GM18520 (cell line): ENCODE results near the gene GRM3.

ENCODE experiments used
- ATAC-seq: cut with Tn5 transposase; IDR thresholded peaks from one replicate; pipeline ENCODE4 v1.9.1; 2021; ENCODE audit not compliant: unreplicated experiment

Gene GRM3

GRCh38 chr7:86784765-86785164 is 141.1 kb downstream of the GRM3 start:
- ATAC-seq: no peak

DNA sequence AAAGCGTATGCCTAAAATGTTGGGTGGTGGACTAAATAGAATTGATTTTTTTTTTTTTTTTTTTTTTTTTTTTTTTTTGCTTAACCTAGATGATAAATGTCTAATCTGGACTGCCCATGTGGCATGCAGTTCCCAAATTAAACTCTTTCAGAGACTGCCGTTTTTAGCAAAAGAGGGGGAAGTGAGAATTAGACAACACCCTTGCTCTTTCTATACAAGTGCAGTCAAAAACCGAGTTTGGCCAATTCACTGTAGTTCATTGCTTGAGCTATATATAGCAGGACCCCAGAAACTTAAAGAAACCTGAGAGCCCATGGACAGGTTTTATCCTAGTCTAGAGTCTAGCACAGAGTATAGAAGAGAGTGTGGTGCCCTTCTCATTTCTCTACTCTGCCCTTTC is 141.9 kb downstream of the GRM3 start:
- ATAC-seq: no peak

DNA sequence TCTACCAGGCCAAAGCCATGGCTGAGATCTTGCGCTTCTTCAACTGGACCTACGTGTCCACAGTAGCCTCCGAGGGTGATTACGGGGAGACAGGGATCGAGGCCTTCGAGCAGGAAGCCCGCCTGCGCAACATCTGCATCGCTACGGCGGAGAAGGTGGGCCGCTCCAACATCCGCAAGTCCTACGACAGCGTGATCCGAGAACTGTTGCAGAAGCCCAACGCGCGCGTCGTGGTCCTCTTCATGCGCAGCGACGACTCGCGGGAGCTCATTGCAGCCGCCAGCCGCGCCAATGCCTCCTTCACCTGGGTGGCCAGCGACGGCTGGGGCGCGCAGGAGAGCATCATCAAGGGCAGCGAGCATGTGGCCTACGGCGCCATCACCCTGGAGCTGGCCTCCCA is 142.7 kb downstream of the GRM3 start:
- no peak for ATAC-seq

DNA sequence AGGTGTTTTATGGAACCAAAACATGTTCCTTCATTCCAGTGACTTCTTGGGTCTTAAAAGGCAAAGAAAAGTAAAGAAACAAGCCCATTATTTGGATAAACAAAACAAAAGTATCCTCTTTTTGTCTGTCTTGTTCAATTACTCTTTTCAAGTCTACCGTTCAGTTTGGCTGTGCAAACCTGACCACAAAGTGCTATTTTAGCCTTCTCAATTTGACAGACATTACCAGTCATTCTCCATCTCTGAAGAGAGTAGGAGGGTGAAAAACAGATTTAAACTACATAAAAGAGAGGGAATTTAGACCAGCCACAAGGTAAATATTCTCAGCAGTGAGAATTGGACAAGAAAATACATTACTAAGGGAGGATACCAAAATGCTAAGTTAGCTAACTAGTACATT is 145.2 kb downstream of the GRM3 start:
- no peak for ATAC-seq

- ATAC-seq: no peak
Measured at GRCh38 chr7:86790383-86790782, 146.7 kb downstream of the GRM3 start.

- ATAC-seq: no peak
Measured at GRCh38 chr7:86792260-86792659, 148.6 kb downstream of the GRM3 start.

DNA sequence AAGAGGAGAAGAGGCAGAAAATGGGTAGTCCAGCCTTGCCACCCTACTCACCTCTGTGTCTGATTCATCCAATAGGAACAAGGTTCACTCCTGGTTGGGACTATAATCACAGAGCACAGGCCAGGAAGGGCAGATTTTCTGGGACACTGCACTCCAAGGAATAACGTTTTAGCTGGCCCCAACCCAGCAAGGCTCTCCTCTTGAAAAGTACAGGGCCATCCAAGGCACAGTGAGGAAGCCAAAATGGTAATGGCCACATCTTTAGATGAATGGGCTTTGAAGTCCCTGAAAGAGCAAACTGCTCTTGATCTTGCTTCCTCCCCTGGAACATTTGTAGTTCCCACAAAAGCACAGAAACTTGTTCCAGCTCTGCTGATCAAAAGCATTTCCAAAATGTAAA is 149.4 kb downstream of the GRM3 start:
- no peak for ATAC-seq

DNA sequence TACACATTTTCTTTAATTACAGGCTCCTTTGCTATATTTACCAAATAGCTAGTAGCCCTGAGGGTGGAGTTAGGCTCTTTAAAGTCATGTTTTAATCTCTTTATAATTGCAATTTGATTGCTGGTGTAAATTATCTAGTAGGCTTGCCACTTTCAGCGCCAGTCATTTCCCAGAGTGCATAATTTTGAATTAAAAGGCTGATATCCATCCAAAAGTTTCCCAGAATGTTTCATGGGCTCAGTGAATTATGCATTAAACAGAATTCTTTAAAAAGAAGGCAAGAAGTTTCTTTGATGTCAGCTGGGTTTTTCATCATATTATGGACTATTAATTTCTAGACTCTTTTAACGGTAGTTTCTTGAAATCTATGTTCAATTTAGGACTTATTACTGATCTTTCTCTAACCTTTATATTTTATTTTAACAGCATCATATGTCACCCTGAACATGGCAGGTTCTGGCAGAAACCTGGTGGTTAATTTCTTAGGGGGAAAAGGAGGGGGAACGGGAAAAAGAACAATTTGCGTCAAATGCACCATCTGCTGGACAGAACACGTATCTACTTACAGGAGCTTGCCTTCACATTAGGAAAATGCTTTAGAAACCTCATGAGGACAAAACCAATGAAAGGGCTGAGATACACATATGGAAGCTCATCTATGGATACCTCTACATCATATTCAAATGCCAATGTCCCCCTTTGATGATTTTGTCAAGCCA is 171.1 kb downstream of the GRM3 start:
- ATAC-seq: no peak

DNA sequence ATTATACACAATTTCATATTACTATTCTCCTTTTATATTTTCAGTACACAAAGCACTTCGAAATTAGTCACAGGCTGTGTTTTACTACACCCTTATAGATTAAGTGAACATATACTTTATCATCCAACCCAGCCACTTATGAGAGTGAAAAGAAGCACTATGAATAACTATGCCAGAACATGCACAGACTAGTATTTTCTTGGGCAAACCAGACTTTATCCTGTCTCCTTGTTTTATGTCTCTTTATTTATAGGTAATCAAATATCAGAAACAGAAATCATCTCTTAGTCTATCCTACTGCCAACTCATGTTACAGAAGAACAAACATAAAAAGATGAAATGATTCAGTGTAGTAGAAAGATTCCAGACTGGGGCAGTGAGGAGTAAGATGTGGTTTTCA is 171.8 kb downstream of the GRM3 start:
- no peak for ATAC-seq

DNA sequence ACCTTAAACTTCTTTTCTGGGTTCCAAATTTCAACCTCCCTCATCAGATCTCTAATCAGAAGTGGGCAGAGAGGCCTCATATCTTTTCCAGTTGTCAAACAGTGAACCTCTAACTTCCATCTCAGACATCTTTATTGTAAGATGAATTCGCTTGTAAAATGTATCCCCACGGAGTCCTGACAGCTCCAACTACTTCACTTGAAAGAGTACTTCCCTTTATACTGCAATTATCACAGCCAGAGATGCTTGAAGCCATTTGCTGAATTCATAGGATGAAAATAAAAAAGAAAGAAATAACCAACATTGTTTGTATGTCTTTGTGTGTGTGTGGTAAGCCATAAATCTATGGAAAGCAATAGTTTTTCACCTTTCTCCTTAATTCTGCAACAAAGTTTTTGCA is 175.2 kb downstream of the GRM3 start:
- ATAC-seq: no peak

- ATAC-seq: no peak
Measured at GRCh38 chr7:86823769-86824168, 180.1 kb downstream of the GRM3 start.

DNA sequence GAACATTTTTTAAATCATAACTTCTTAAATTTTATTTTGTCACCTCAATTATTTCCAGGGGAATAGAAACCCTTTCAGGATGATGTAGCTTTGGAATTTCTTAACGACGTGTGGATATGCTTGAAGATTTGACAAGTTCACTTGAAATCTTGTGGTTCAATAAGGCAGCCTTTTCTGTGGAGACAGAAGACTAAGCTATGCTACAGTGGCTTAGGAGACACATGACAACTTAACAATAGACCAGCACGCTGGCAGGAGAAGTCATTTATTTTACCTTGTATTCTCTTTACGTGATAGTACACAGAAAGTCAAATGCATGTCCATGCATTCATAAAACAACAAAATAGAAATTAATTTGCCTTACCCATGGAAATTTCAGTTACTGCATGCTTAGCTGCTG is 181.6 kb downstream of the GRM3 start:
- ATAC-seq: no peak

GRCh38 chr7:86826948-86827347 is 183.2 kb downstream of the GRM3 start:
- ATAC-seq: no peak

DNA sequence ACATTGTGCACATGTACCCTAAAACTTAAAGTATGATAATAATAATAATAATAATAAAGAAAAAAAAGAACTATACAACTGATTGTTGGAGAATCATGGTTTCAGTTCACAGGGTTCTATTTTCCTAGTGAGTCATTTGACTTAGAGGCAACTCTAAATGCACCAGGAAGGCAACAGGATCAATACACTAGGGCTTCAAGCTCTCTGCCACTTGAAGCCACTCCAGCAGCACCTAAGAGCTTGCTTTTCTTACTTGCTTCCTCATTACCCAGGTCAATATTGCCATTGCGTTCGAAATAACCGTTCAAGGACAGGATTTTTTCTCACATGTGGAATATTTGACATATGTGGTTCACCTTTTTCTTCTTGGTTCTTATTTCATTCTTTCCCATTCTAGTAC is 189.7 kb downstream of the GRM3 start:
- no peak for ATAC-seq

- no peak for ATAC-seq
Measured at GRCh38 chr7:86837235-86837634, 193.5 kb downstream of the GRM3 start.

- peak; percentile 68 for ATAC-seq
Measured at GRCh38 chr7:86844608-86845007, 200.9 kb downstream of the GRM3 start.

DNA sequence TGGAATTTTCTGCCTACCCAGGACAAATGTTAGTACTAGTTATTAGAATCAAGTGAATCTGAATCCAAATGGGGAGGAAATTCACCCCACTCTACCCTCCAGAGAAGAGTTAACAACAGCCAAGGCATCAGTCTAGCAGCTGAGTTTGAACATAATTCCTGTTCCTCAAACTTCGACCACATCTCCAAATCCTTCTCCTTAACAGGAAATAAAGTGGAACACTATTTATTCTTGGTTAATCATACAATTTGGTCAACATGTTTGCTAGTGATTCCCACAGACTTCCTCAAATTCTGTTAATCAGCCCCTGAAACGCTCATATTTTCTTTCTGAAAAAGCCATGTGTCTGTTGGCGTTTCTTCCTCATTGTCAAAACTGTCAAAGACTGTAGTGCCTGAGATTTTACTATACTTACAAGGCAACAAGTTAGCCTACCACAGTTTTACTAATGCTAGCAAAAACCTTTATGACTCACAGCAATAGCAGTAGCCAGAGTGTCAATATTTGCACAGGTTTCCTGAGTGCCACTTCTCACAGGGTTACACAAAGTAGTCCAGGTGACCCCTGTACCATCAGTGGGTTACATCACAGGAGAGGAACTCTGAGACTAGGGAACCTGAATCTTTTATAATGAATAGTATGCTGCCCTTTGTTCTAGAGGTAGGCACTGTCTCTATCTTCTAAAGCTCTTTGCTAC is 202.9 kb downstream of the GRM3 start:
- no peak for ATAC-seq

GRCh38 chr7:86848226-86848625 is 204.5 kb downstream of the GRM3 start:
- no peak for ATAC-seq

DNA sequence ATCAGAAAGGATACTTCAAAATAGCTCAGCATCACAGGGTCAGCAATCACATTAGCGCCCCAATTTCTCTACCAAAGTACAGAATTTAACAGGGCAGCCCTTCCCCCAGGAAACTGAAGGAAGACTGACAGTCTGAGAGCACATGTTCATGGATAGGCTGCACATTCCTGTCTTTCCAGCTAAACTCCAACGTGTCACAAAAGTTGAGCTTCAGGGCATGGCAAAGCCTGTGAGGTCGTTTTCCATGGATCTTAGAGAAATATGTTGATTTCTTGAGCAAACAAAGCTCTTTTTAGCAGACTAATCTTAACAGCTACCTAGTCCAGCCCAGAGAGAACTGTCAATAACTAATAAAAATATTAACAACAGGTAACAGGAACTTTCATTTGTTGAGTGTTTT is 207.9 kb downstream of the GRM3 start:
- no peak for ATAC-seq

GRCh38 chr7:86863452-86863851 is 219.7 kb downstream of the GRM3 start:
- no peak for ATAC-seq

DNA sequence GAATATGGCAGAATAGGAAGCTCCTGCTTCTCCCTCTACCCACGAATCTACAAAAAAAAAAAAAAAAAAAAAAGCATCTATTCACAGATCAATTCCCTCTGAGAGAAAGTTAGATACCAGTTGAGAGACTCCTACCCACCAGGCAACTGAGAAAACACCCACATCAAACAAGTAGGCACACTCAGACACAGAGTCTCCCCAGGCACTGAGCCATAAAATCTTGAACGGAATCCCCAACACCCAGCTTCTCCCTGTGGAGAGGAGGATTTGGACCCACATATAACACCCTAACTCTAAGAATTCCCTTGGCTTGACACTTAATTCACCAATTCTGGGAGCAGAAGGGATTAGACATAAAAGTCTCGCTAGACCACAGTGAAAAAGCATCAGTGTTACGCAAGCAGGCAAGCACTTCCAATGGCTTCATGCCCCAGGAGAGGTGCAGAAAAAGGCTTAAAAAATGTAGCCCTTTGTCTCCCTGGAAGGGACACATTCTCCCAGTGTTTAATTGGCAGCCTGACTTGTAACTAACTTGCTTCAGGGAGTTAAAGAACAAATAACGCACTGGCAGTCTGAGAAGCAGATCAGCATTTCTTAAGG is 223.6 kb downstream of the GRM3 start:
- ATAC-seq: no peak

GRCh38 chr7:86876146-86876545 is 232.4 kb downstream of the GRM3 start:
- no peak for ATAC-seq
